HUDEP-2 (cell line): ENCODE results near the gene M1AP.

Experiments
- DNase-seq, 76 experiments: peaks; one replicate each; lab custom pipeline; 2025; ENCODE audit not compliant: unreplicated experiment in 76 of 76; lab: John Stamatoyannopoulos, UW

The M1AP gene

DNA sequence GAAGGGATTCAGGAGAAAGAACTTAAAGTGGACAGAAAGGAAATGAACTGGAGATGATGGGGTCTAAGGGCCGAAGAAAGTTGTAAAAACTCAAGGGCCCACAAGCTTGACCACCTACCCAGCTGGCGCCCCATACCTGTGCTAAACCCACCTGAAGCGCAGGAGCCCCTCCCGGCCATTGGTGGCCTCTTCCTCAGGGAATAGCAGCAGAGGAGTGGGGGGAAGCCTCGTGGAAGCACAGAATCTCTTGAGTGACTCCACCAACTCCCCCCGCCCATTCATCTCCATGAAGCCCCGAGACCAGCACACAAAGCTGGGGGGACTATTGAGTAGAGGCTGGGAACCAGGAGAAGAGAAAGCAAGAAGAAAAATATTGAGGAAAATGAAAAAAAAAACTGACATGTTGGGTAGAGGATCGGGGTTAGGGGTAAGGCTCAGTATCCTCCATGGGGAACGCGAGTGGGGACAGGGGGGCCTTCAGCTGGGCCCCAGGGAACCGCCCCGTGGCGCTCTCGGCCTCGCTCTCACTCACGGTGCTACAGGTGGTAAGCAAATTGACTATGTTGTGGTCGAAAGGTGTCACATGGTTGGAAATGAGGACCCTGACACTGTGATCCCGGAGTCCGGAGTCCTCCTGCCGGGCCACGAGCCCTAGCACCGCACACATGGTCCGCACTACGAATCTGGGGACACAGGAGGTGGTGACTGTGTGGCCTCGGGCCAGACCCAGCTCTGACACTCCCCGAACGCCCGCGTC lies 119.4 kb downstream of the M1AP start:
- peak in 5 of 76 experiments; percentile 12 to 89 (median 38) for DNase-seq

DNA sequence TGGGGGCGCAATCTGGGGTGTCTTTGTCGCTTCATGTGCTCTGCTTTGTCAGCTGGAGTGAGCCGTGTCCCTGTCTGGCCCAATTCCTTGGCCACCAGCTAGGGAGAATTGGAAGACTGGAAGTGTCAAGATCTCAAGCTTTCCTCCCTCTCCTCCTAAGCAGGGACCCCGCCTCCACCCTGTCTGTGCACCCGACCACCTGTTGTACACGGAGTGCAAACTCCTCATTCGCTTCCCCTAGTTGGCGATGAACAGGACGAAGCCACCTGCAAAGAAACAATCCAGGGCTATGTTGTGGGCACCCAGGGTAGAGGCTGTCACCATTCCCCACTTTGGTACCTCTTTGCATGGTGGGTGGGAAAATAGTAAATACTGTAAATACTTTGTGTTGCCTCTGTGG lies 120.4 kb downstream of the M1AP start:
- no peak for DNase-seq

DNA sequence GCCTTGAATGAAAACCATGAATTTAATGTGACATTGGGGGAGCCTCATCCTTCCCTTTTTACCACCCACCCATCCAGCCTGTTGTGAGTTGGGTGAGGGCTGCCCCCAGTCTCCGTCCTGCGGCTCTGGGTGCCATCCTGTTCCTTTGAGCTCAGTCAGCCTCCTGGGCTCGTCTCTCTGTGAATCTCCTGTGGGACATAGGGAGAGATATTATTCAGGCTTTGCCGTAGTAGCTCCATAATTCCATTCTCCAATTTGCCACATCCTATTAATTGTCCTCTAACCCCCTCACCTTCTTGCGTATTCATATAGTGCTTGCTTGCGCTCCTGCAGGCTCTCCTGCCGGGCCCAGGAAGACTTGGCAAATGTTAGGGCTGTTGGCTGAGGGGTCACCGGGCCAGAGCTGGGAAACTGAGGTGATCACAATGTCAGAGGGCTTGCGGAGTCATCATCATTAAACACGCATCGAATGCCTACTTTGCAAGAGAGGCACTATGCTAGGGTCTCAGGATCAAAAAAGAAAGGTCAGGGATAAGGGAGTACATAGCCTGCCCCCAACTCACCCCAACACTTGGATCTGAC lies 121.4 kb downstream of the M1AP start:
- no peak for DNase-seq

DNA sequence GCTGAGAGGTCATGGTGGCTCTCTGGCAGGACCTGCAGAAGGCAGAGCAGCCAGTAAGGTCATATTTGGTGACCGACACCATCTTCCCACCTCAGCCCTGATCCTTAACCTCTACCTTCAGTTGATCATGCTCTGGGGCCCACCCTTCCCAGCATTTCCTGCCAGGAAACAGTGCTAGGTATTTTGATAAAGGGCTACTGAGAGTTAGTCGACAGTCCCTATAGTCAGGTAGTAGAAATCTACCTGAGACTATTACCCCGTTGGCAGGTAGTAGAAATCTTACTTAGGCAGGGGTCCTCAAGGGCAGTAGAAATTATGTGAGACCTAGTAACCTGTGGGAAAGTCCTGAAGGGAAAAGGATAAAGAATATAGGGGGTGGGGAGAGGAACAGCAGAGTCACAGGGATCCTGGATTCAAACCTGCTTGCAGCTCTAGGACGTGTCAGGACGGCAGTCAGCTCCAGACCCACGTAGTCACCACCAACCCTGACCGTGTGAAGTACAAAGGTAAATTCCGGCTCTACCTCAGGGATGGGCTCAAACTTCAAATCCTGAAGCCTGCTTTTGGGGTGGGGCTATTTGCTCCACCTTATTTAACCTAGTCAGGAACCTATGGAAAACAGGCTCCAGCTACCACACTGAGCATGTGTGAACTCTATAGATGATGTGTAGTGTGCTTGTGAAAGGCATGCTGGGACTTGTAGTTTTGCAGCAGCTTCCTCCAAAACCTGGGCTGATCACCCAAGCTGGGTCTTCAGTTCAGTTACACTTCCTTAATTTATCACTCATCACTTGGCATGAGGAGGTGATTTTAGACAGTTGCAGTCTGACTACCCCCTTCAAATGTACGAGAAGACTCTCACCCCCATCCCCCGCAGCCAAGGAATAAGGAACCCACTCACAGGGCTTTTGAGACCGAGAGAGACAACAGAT lies 122.1 kb downstream of the M1AP start, which contains the start of gene DQX1:
TSS of gene DQX1 (minus strand) at position 515 of the 932 bp plus-strand sequence. CDS start at position 13, 502 bp downstream.
- peak in 6 of 76 experiments; percentile 10 to 28 (median 18) for DNase-seq

DNA sequence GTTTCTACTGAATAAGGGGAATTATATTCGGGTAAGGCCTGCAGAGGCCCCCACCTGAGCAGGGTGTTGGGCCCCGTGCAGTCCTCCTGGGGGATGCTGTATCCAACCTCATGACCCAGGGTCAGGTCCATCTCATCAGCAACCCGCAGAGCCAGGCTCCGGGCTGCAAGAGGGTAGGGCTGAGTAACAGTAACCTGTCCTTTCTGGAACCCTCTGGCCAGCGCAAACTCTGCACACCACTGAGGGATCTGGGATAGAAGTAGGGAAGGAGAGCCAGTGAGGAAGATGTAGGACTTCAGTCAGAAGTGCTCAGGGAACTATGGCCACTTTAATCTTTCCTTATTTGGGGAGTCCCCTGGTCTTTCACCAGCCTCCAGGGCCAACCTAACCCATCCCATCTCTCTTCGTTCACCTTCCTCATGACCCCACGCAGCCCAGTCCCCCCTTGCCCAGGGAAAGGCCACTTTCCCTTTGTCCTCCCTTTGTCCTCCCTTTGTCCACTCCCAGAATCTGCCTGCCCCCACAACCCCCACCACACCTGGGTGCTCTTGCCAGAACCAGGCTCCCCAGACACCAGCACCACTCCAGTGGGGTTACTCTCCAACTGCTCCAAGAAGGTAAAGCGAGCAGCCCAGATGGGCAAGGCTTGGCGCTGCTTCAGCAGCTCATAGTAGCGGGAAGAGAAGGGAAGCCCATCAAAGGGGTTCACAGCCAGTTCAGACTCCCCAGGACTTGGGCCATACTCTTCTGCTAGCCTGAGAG lies 123.0 kb downstream of the M1AP start:
- DNase-seq: no peak

DNA sequence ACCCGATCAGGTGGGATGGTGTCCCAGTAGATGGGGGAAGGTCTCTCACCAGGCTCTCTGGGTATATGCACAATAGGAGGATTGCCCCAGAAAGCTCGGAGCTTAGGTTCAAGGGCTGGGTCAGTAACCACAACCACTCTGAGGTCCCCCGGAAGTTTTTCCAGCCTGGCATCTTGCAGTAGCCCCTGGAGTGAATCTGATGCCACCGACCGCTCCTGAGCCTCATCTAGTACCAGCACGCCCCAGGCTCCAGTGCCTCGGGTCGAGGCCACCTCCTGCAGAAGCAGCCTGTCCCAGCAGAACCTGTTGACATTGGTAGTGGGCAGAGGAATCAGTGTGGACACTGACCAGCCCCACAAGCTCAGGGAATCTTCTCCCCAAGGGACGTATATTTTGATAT lies 124.1 kb downstream of the M1AP start:
- no peak for DNase-seq

DNA sequence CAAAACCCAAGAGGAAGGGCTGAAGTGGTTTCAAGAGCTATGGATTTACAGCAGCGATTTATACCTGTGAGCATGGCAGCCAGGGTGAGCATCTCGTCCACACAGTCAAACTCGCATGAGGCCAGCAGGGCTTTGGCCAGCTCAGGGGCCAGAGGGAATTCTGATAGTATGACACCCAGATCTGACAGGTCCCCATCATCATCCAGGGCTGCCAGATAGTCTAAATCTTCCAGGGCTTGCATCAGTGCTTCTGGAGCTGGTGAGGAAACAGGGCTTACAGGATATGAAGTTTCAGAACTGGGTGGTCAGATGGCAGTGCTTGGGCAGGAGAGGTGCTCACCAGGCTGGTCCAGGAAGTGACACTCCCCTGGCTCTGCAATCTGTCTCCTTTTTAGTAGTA lies 125.6 kb downstream of the M1AP start:
- no peak for DNase-seq

DNA sequence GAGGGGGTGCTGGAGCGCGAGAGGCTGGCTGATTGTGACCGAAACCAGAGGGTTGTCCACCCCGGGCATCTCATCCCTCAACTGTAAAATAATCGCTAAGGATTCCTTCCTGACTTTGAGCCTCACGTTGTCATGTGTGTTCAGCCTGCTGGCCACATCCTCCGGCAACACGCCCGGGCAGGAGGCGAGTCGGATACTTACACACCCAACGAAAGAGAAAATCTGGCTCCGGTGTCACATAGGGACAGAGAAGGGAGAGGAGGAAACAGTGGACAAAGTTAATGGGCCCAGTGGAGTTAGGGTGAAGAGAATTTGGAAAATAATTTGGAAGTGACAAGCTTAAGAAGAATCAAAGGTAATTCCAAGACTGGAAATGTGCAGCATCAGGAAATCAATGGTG lies 131.5 kb downstream of the M1AP start:
- DNase-seq: no peak

DNA sequence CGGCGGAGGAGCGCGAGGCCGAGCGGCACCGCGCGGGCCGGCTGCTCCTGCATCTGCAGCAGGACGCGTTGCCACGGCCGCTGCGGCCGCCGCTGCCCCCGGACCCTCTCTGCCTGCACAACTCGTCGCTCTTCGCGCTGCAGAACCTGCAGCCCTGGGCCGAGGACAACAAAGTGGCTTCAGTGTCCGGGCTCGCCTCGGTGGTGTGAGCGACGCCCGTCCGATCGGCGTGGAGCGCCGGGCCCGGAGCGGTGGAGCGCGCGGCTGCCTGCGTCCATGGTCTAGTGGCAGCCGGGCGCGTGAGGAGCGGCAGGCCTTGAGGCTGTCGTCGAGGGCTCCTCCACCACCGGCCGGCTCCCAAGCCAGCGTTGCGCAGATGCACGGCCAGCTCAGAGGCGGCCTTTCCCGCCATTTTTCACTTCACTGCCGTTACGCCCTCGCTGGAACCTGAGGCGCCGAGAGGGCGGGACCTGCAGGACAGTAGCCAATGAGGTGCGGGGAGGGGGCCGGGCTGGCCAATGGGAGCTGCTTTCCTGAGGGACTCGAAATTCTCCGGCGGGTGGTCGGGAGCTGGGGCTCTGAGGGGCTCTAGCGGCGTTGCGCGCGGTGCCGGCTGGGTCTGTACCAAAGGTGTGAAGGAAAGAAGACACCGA lies 132.0 kb downstream of the M1AP start:
- DNase-seq: peak in 74 of 76 experiments; percentile 26 to 91 (median 83)

DNA sequence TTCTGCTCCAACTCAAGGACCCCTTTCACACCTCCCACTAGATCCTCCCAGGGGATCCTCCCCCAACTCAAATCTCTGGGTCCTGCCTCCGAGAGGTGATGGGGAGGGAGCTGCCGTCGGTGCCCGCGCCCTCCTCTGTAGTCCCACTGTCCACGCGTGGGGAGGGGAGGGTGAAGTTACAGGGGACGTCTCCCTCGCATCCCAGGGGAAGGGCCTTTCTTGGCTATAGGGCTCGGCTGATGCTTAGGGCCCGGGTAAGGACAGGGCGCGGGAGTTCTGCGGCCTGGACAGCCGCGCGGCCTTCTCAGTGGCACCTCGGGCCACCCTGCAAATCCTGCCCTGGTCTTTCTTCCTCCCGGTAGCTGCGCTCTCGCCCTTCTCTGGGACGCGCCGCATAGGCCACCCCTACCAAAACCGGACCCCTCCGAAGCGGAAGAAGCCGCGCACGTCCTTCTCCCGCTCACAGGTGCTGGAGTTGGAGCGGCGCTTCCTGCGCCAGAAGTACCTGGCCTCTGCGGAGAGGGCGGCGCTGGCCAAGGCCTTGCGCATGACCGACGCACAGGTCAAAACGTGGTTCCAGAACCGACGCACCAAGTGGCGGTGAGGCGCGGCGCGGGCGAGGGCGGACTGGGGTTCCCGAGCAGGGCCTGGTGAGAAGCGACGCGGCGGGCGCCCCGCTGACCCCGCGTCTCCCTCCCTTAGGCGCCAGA lies 132.7 kb downstream of the M1AP start:
- peak in 25 of 76 experiments; percentile 10 to 65 (median 30) for DNase-seq

DNA sequence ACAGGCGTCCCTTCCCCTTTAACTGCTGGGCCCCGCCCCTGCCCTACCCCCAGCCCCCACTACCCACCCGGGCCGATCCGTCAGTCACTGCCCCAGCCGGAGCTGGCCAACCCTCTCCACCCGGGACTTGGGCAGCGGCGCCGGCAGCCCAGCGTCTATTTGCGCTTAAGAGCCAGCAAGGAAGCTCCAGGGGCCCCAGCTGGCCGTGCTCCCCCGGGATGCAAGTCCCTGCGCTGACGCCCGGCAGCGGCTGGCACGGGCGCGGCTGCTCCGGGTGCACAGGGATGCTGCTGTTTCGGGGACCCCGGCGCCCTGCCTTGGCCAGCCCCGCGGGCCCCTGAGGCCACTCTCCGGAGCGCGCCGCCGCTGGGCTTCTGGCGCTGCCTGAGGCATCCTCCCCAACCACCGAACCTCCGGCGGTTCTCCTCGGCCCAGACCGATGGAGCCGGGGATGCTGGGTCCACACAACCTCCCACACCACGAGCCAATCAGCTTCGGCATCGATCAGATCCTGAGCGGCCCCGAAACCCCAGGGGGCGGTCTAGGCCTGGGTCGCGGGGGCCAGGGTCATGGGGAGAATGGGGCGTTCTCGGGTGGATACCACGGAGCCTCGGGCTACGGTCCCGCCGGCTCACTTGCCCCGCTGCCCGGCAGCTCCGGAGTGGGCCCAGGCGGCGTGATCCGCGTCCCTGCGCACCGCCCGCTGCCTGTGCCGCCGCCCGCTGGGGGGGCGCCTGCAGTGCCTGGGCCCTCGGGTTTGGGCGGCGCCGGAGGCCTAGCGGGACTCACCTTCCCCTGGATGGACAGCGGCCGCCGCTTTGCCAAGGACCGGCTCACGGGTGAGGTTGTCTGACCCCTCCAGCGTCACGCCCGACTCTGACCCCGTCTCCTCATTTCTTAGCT lies 133.5 kb downstream of the M1AP start, which contains the start of gene TLX2:
TSS of gene TLX2 (plus strand) at position 83 of the 903 bp plus-strand sequence. CDS start at position 440, 357 bp downstream.
- peak in 5 of 76 experiments; percentile 10 to 29 (median 19) for DNase-seq

DNA sequence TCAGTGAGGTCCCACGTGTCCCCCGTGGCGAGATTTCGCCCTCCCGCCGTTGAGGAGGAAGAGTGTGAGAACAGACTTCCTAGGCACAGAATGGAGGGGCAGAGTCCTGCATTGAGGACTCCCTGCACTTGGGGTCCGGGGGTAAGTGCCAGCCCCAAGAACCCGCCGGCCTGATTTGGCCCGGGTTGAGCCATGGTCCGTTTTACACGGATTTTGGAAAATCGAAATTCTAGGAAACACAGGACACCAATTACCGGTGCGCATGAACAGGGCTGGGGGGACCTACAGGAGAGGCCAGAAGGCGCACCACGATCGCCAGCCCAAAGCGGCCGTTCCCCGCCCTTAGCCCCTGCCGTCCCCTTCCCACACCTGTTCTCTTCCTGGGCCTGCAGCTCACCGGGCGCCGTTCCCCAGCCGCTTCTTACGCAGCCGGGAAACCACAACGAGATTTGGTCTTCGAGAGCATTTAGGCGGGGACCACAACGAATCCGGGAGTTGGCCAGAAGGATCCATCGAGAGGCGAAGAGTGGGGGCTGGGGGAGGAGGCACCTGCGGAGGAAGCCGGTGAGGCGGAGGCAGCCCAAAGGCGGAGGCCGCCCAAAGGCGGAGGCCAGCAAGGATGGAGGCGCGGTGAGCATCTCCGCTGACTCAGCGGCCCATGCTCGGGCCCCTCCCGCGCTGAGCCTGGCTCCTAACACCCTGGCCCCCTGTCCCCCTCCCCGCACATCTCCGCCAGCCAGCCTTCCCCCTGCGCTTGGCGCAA lies 134.3 kb downstream of the M1AP start:
- peak in 3 of 76 experiments; percentile 14 to 18 (median 16) for DNase-seq

DNA sequence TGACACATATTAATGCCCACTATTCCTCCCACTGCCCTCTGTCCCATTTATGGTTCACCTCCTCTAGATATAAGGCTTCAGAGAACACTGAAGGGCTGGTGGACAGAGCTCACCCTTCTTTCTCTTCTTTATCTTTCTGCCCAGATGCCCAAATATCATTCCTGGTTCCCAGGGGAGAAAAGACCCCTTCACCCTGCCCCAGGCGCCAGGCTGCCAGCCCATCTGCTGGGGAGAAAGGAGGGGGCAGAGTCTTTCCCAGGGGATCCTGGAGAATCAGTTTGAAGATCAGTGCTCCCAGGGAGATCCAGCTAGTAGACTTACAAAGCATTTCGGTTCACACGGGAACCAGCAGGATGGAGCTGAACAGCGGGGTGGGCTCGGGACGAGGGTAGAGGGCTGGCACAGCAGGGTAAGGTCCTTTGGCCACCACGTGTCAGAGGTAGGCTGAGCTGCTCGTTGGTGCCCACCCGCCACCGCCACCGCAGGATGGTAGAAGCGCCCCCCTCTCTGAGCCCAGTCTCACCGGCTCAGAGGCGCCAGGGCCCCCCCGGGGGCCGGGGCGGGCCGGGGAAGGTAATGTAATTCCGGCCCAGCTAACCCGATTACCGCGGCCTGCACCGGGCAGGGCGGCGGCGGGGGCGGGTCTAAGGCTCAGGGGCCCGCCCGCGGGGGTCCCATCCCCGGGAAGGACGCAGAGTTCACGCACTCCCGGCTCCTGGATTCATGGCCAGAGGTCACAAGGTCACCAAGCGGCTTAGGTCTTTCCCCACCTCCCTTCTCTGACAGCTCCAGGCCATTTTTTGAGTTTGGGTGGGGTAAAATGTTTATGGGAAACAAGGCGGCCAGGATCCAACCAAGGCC lies 135.2 kb downstream of the M1AP start:
- DNase-seq: no peak

DNA sequence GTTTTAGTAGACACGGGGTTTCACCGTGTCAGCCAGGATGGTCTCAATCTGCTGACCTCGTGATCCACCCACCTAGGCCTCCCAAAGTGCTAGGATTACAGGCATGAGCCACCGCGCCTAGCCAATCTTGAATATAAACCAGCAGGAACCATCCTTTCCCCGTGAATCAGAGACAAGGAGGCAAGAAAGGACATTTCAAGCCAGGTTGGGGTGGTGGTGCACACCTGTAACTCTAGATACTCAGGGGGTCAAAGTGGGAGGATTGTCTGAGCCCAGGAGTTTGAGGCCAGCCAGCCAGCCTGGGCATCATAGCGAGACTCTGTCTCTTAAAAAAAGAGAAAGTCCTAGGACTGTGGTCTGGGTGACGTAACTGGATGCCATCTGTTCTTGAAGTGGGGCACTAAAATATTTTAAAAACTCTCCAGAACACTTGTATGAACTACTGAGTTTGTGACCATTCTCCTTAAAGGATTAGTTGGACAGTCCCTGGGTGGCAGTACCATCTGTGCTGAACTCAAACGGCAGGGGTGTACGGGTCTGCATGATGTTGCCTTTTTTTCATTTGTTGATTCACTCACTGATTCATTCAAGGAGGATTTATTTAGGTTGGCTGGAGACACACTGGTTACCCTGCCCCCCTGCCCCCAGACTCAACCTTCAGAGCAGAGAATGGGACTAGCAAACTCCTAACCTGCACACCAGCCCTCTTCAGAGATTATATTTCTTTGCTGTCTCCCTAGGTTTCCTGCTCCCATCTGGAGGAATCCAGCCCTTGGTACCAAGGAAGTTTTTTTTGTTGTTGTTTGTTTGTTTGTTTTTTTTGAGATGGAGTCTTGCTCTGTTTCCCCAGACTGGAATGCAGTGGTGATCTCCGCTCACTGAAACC lies 136.8 kb downstream of the M1AP start:
- DNase-seq: no peak

DNA sequence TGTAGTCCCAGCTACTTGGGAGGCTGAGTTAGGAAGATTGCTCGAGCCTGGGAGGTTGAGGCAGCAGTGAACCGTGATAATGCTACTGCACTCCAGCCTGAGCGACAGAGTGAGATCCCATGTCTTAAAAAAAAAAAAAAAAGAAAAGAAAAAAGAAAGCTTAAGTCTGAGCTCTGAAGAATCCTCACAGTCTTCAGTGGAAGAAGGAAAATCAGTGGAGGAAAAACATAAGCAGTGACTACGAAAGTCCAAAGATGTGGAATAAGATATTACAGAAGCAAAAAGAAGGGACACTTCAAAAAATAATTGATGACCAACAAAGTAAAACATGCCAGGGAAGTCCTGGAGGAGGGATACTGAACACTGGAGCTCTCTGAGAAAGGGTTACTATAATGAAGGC lies 137.9 kb downstream of the M1AP start:
- no peak for DNase-seq
